Mammary epithelial cell (primary cell): ENCODE data around the gene KL.

Source experiments
- EZH2 ChIP-seq: IDR thresholded peaks from 2 replicates; pipeline ENCODE4 v1.6.1; 2012; ENCODE audit warnings: low read length, inconsistent platforms, borderline replicate concordance
- TF ChIP-seq, protein P1 (sequence below), 2 donors: IDR thresholded peaks in 1 of 2; conservative IDR thresholded peaks in 1 of 2; 2 replicates each; pipeline ENCODE4 v1.5.1; 2011 to 2012; ENCODE audit warnings: inconsistent platforms in 2 of 2, low read length in 2 of 2, mild to moderate bottlenecking in 2 of 2, control low read depth in 1 of 2, low read depth in 1 of 2; ENCODE audit not compliant: insufficient read depth in 1 of 2; ENCODE audit errors: extremely low read depth in 1 of 2

- TF ChIP-seq, protein P1, sequence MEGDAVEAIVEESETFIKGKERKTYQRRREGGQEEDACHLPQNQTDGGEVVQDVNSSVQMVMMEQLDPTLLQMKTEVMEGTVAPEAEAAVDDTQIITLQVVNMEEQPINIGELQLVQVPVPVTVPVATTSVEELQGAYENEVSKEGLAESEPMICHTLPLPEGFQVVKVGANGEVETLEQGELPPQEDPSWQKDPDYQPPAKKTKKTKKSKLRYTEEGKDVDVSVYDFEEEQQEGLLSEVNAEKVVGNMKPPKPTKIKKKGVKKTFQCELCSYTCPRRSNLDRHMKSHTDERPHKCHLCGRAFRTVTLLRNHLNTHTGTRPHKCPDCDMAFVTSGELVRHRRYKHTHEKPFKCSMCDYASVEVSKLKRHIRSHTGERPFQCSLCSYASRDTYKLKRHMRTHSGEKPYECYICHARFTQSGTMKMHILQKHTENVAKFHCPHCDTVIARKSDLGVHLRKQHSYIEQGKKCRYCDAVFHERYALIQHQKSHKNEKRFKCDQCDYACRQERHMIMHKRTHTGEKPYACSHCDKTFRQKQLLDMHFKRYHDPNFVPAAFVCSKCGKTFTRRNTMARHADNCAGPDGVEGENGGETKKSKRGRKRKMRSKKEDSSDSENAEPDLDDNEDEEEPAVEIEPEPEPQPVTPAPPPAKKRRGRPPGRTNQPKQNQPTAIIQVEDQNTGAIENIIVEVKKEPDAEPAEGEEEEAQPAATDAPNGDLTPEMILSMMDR (conservative IDR thresholded peaks at IDR 0.05 in 1 of 2, IDR thresholded peaks at IDR 0.05 in 1 of 2; ENCODE audit: extremely low read depth in 1 of 2, insufficient read depth in 1 of 2, low read depth in 1 of 2, low read length in 2 of 2), result peak; percentile 38 to 39
- TF ChIP-seq EZH2, result peak; percentile 53
Measured at GRCh38 chr13:33017323-33017929, 1.2 kb downstream of the KL start.
